Endothelial cell of umbilical vein (primary cell): Measurements from ENCODE around the gene RMND5B. TPM values are rescaled to one million over a fixed set of nuclear protein-coding genes. Genes with fewer than 3 reads are reported as not detected.

Source experiments
- BruUV-seq: library from RNA; stranded (reverse); fragments of 400-500 nt; replicated peaks from 2 replicates; lab custom pipeline; 2021; lab: Mats Ljungman, UMichigan
- CTCF ChIA-PET: fragments of 300-600, 350-600 bp; sonication (Branson Sonifier 250); formaldehyde crosslinking; loops from one replicate; lab custom pipeline; 2021; ENCODE audit warnings: antibody characterized with exemption, inconsistent platforms; lab: Charles Lee
- POLR2A ChIA-PET: fragments of 300-600, 350-600 bp; sonication (Branson Sonifier 250); formaldehyde crosslinking; loops from one replicate; lab custom pipeline; 2021; ENCODE audit warnings: antibody characterized with exemption, inconsistent platforms; lab: Charles Lee
- DNase-seq: peaks from one replicate; pipeline ENCODE4 v3.0.0-alpha.2; 2011; ENCODE audit warnings: low read depth, low spot score
- FAIRE-seq: peaks from 2 replicates; lab custom pipeline; 2011; peaks lifted over from hg19 to GRCh38; lab: Jason Lieb, UNC
- H2AFZ ChIP-seq: 2 replicates; pipeline ENCODE4 v1.6.0; 2012; ENCODE audit warnings: low read depth, low read length, control low read depth, inconsistent platforms
- H3K27ac ChIP-seq: 2 replicates; pipeline ENCODE4 v1.5.1; 2011; ENCODE audit warnings: low read depth, mild to moderate bottlenecking, control low read depth, low read length, moderate library complexity; ENCODE audit not compliant: insufficient read depth
- H3K27me3 ChIP-seq, 2 experiments: 2 replicates each; pipeline versions ENCODE4 v1.6.0 to v1.6.1; 2011; ENCODE audit warnings: low read length in 2 of 2, mixed read lengths in 1 of 2; ENCODE audit not compliant: control insufficient read depth in 2 of 2, insufficient read depth in 2 of 2
- H3K36me3 ChIP-seq, 2 experiments: 2 replicates in 1 of 2; 3 replicates in 1 of 2; pipeline ENCODE4 v1.5.1; 2011; ENCODE audit warnings: low read length in 2 of 2, mild to moderate bottlenecking in 1 of 2, moderate library complexity in 1 of 2; ENCODE audit not compliant: control insufficient read depth in 2 of 2, insufficient read depth in 2 of 2; ENCODE audit errors: extremely low read depth in 1 of 2
- H3K4me1 ChIP-seq: 3 replicates; pipeline ENCODE4 v1.5.1; 2011; ENCODE audit warnings: mild to moderate bottlenecking, low read length; ENCODE audit not compliant: control insufficient read depth, insufficient read depth; ENCODE audit errors: extremely low read depth
- H3K4me2 ChIP-seq: 2 replicates; pipeline ENCODE4 v1.6.1; 2011; ENCODE audit warnings: low read length, control low read depth, mixed read lengths; ENCODE audit not compliant: insufficient read depth
- H3K4me3 ChIP-seq, 3 experiments: fragments of 200-600 bp in 1 of 3; sonication (generic), shearing (Covaris generic) in 1 of 3; replicated peaks in 1 of 3; 2 replicates each; pipeline ENCODE4 v1.5.1; 2011 to 2016; ENCODE audit warnings: control low read depth in 3 of 3, low read length in 3 of 3, mild to moderate bottlenecking in 2 of 3, inconsistent platforms in 1 of 3, low read depth in 1 of 3, moderate library complexity in 1 of 3; ENCODE audit not compliant: insufficient read depth in 1 of 3
- H3K79me2 ChIP-seq: 2 replicates; pipeline ENCODE4 v1.6.0; 2012; ENCODE audit warnings: low read length, inconsistent platforms; ENCODE audit not compliant: control insufficient read depth, insufficient read depth
- H3K9ac ChIP-seq: replicated peaks from 2 replicates; pipeline ENCODE3; 2011; ENCODE audit warnings: low read length, control low read depth; ENCODE audit not compliant: insufficient read depth; ENCODE audit errors: extremely low read depth
- H3K9me1 ChIP-seq: replicated peaks from 3 replicates; pipeline ENCODE4 v1.6.0; 2011; ENCODE audit warnings: mild to moderate bottlenecking, low read length; ENCODE audit not compliant: control insufficient read depth, insufficient read depth; ENCODE audit errors: extremely low read depth
- H3K9me3 ChIP-seq: replicated peaks from 2 replicates; pipeline ENCODE4 v1.5.1; 2012; ENCODE audit warnings: low read length, inconsistent platforms; ENCODE audit not compliant: control insufficient read depth, insufficient read depth
- H4K20me1 ChIP-seq: replicated peaks from 2 replicates; pipeline ENCODE3; 2011; ENCODE audit warnings: mild to moderate bottlenecking, low read length; ENCODE audit not compliant: control insufficient read depth, insufficient read depth; ENCODE audit errors: extremely low read depth
- EZH2 ChIP-seq: IDR thresholded peaks from 2 replicates; pipeline ENCODE4 v1.6.1; 2012; ENCODE audit warnings: borderline replicate concordance, low read depth, mild to moderate bottlenecking, moderate library complexity, low read length, inconsistent platforms; ENCODE audit not compliant: severe bottlenecking
- FOS ChIP-seq: IDR thresholded peaks from 2 replicates; pipeline ENCODE4 v1.6.1; 2011; ENCODE audit warnings: mild to moderate bottlenecking, low read length, moderate library complexity, borderline replicate concordance; ENCODE audit not compliant: insufficient read depth
- GATA2 ChIP-seq: IDR thresholded peaks from 2 replicates; pipeline ENCODE4 v1.7.0; 2011; ENCODE audit warnings: low read depth, mild to moderate bottlenecking, moderate library complexity, mixed read lengths, low read length; ENCODE audit not compliant: insufficient read length, insufficient read depth
- JUN ChIP-seq: IDR thresholded peaks from 2 replicates; pipeline ENCODE4 v1.6.1; 2011; ENCODE audit warnings: borderline replicate concordance, low read depth; ENCODE audit not compliant: insufficient read length, insufficient read depth
- MYC ChIP-seq: IDR thresholded peaks from one replicate; pipeline ENCODE4 v1.6.1; 2011; ENCODE audit warnings: mild to moderate bottlenecking, low read depth, low read length
- POLR2A ChIP-seq: IDR thresholded peaks from 2 replicates; pipeline ENCODE4 v1.6.1; 2012; ENCODE audit warnings: low read depth, mild to moderate bottlenecking, control low read depth, low read length
- POLR2AphosphoS5 ChIP-seq: IDR thresholded peaks from 2 replicates; pipeline ENCODE4 v1.6.1; 2012; ENCODE audit warnings: low read depth, mild to moderate bottlenecking, control low read depth, low read length, moderate library complexity; ENCODE audit not compliant: insufficient read depth
- dilution Hi-C: fragments of 300-500 bp; cut with MboI; formaldehyde crosslinking; loops from one replicate; pipeline ENCODE4 v1.15.0; 2019; ENCODE audit warnings: low sequenced_read_pairs; ENCODE audit not compliant: extremely low pct_ligation_motif_present
- intact Hi-C: fragments of 100-400 bp; cut with micrococcal nuclease; formaldehyde crosslinking; loops from one replicate; pipeline ENCODE4 v1.10.0; 2022
- polyA plus RNA-seq, 4 experiments: library from polyadenylated mRNA; depleted of rRNA in 3 of 4; stranded (reverse) in 3 of 4; unstranded in 1 of 4; fragments of >200 nt; gene quantifications; 2 replicates each; pipeline versions ENCODE4 v1.2.1 to v1.2.3, GENCODE V29; 2011 to 2012; ENCODE audit warnings: missing spikeins in 1 of 4
- total RNA-seq: library from RNA; stranded (reverse); gene quantifications from 2 replicates; pipeline ENCODE4 v1.2.3, GENCODE V29; 2021
- TF ChIP-seq, protein P1 (sequence below), 2 donors: IDR thresholded peaks; 1 replicate in 1 of 2; 2 replicates in 1 of 2; pipeline ENCODE4 v1.5.1; 2011; ENCODE audit warnings: low read length in 2 of 2, mild to moderate bottlenecking in 2 of 2, moderate library complexity in 2 of 2, control low read depth in 1 of 2, inconsistent platforms in 1 of 2, low read depth in 1 of 2; ENCODE audit not compliant: insufficient read depth in 1 of 2; ENCODE audit errors: extremely low read depth in 1 of 2
- TF ChIP-seq, protein P2 (sequence below): IDR thresholded peaks from 2 replicates; pipeline ENCODE4 v1.6.1; 2011; ENCODE audit not compliant: insufficient read depth, insufficient read length

Gene RMND5B
- total and polyA plus RNA-seq, 2 donors (not counting 3 experiments of a cell fraction or from before 2014, with no cell fraction given): 38.2 to 40.2 TPM

DNA sequence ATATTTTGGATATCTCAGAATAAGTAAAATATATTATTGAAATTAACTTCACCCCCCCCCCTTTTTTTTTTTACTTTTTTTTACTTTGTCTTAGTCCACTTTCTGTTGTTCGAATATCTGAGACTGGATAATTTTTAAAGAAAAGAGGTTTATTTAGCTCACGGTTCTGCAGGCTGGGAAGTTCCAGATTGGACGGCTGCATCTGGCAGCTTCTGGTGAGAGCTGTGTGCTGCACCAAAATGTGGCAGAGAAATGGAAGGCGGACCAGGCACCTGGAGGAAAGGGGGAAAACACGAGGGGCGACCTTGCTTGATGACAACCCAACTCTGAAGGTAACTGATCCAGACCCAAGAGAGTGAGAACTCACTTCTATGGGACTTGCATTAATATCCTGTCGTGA is 62.0 kb downstream of the RMND5B start:
- POLR2A ChIA-PET: no interaction called here
- intact Hi-C loops: no loop called here

More for the DNA sequence above, 62.0 kb downstream of the RMND5B start:
- H3K4me1 ChIP-seq: no peaks in the 10 kb centered on the region
- H3K4me3 ChIP-seq: no peak overlapping the region
- peaks cover 3 to 12% of the 10 kb centered on the region in 2 experiments for H3K27me3 ChIP-seq
- DNase-seq (no peak), FAIRE-seq (no peak)
- H3K9me1 ChIP-seq: no peaks in the 10 kb centered on the region
- no peaks in the 10 kb centered on the region for H3K36me3 ChIP-seq
- no peaks in the 10 kb centered on the region for H3K9me3 ChIP-seq
- no peak overlapping the region for H3K27ac ChIP-seq
- no peak overlapping the region for H3K4me2 ChIP-seq
- dilution Hi-C loops: no loop called here
- no peak overlapping the region for H2AFZ ChIP-seq
- TF ChIP-seq FOS (no peak), JUN (no peak), GATA2 (no peak), POLR2A (no peak), MYC (no peak), EZH2 (no peak), POLR2AphosphoS5 (no peak)
- TF ChIP-seq, protein P1, sequence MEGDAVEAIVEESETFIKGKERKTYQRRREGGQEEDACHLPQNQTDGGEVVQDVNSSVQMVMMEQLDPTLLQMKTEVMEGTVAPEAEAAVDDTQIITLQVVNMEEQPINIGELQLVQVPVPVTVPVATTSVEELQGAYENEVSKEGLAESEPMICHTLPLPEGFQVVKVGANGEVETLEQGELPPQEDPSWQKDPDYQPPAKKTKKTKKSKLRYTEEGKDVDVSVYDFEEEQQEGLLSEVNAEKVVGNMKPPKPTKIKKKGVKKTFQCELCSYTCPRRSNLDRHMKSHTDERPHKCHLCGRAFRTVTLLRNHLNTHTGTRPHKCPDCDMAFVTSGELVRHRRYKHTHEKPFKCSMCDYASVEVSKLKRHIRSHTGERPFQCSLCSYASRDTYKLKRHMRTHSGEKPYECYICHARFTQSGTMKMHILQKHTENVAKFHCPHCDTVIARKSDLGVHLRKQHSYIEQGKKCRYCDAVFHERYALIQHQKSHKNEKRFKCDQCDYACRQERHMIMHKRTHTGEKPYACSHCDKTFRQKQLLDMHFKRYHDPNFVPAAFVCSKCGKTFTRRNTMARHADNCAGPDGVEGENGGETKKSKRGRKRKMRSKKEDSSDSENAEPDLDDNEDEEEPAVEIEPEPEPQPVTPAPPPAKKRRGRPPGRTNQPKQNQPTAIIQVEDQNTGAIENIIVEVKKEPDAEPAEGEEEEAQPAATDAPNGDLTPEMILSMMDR (IDR thresholded peaks at IDR 0.05; ENCODE audit: extremely low read depth in 1 of 2, insufficient read depth in 1 of 2, low read depth in 1 of 2, low read length in 2 of 2): no peak
- TF ChIP-seq, protein P2, sequence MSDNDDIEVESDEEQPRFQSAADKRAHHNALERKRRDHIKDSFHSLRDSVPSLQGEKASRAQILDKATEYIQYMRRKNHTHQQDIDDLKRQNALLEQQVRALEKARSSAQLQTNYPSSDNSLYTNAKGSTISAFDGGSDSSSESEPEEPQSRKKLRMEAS: no peak
- CTCF ChIA-PET: interaction anchor here (0.9 kb wide), 1 partner anchor 9 kb away, joined by 3 read pairs; no protein-coding TSS in a partner anchor
- H4K20me1 ChIP-seq: no peaks in the 10 kb centered on the region
- H3K9ac ChIP-seq: no peak overlapping the region
- H3K79me2 ChIP-seq: no peaks in the 10 kb centered on the region
- no TSS peak for BruUV-seq
